ENCODE results near the gene HADHB.
"Not testable (repeated sequence)": the region's sequence is repeated elsewhere in the genome, so short reads cannot be mapped to it uniquely, and the experiment has no call there.

DNA sequence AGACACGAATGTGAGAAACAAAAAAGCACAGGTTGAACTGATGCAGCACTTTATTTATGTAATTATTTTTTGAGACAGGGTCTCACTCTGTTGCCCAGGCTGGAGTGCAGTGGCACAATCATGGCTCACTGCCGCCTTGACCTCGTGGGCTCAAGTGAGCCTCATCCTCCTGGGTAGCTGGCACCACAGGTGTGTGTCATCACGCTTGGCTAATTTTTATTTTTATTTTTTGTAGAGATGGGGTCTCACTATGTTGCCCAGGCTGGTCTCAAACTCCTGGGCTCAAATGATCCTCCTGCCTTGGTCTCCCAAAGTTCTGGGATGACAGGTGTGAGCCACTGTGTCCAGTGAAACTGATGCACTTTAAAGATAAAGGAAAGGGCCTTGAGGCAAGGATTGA lies 84.3 kb downstream of the HADHB start:
- TF ChIP-seq, protein P1, sequence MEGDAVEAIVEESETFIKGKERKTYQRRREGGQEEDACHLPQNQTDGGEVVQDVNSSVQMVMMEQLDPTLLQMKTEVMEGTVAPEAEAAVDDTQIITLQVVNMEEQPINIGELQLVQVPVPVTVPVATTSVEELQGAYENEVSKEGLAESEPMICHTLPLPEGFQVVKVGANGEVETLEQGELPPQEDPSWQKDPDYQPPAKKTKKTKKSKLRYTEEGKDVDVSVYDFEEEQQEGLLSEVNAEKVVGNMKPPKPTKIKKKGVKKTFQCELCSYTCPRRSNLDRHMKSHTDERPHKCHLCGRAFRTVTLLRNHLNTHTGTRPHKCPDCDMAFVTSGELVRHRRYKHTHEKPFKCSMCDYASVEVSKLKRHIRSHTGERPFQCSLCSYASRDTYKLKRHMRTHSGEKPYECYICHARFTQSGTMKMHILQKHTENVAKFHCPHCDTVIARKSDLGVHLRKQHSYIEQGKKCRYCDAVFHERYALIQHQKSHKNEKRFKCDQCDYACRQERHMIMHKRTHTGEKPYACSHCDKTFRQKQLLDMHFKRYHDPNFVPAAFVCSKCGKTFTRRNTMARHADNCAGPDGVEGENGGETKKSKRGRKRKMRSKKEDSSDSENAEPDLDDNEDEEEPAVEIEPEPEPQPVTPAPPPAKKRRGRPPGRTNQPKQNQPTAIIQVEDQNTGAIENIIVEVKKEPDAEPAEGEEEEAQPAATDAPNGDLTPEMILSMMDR (IDR thresholded peaks at IDR 0.05) = not testable (repeated sequence)
- not testable (repeated sequence) for TF ChIP-seq POLR2A (IDR thresholded peaks at IDR 0.05)
